Fibroblast of mammary gland (primary cell): Measurements from ENCODE around the gene ADAMTS14.

Experiments
- DNase-seq: peaks from one replicate; pipeline ENCODE4 v3.0.0-alpha.2; 2010; ENCODE audit warnings: low read depth
- H3K4me3 ChIP-seq: 2 replicates; pipeline ENCODE4 v1.5.1; 2011; ENCODE audit warnings: low read depth, mild to moderate bottlenecking, low read length, moderate library complexity; ENCODE audit not compliant: control insufficient read depth
- CTCF ChIP-seq: conservative IDR thresholded peaks from 2 replicates; pipeline ENCODE4 v1.5.1; 2011; ENCODE audit warnings: low read depth, low read length, inconsistent platforms; ENCODE audit not compliant: control insufficient read depth, insufficient read depth

ADAMTS14 gene

GRCh38 chr10:70811881-70812280 is 139.6 kb downstream of the ADAMTS14 start:
- no peak overlapping the region for H3K4me3 ChIP-seq

More at GRCh38 chr10:70811881-70812280, 139.6 kb downstream of the ADAMTS14 start:
- no peak for TF ChIP-seq CTCF
- DNase-seq: no peak
